ENCODE results near the gene NOTCH2NLA.
"Not testable (repeated sequence)": the region's sequence is repeated elsewhere in the genome, so short reads cannot be mapped to it uniquely, and the experiment has no call there.

GRCh38 chr1:146253249-146253855 lies 24.5 kb upstream of the NOTCH2NLA start:
- TF ChIP-seq BHLHE40 (IDR thresholded peaks at IDR 0.05; ENCODE audit: low read length); EP300 (IDR thresholded peaks at IDR 0.05; ENCODE audit: low read depth in 2 of 2, low read length in 2 of 2); EP300 (CRISPR knock-in tag; IDR thresholded peaks at IDR 0.05; ENCODE audit: borderline replicate concordance); CBX1 (IDR thresholded peaks at IDR 0.05; ENCODE audit: low read depth); NFKB2 (CRISPR knock-in tag; IDR thresholded peaks at IDR 0.05; ENCODE audit: borderline replicate concordance); POLR2AphosphoS5 (IDR thresholded peaks at IDR 0.05; ENCODE audit: low read depth, low read length); ZNF441 (CRISPR knock-in tag; IDR thresholded peaks at IDR 0.05; ENCODE audit: borderline replicate concordance): not testable (repeated sequence)
